Measurements from ENCODE around the gene SNRPF. TPM values are rescaled to one million over a fixed set of nuclear protein-coding genes. Genes with fewer than 3 reads are reported as not detected.

SNRPF gene
- total RNA-seq, 6 experiments from 2014 or later: 24.2 to 31.9 (median 27.8) TPM

DNA sequence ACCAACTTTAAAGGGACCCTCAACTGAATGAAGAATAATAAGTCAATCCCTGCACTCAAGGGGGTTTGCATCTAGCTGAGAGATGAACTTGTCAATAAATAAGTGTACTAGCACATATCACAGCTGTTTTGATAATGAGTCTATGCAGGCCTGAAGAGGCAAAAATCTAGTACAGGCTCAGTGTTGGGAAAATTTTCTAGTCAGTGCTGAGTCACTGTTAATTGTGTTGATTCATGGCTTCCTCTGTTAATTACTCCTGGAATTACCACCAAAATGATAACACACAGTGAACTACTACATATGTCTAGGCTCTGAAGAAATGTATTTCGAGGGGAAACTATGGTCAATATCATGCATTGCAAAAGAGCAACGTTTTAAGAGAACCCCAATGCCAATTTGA lies 18.9 kb downstream of the SNRPF start:
- Mint-ChIP-seq H3K27me3 (ENCODE audit: insufficient read depth) (peaks cover 1% of the 10 kb centered on the region; the same call in 1 of the 2 replicates), H3K36me3 (ENCODE audit: low read depth) (no peaks in the 10 kb centered on the region), H3K4me3 (no peak overlapping the region), H3K4me1 (ENCODE audit: low read depth) (peaks cover 14% of the 10 kb centered on the region), H3K27ac (no peak overlapping the region), H3K9me3 (no peaks in the 10 kb centered on the region)
- TF ChIP-seq, protein P1, sequence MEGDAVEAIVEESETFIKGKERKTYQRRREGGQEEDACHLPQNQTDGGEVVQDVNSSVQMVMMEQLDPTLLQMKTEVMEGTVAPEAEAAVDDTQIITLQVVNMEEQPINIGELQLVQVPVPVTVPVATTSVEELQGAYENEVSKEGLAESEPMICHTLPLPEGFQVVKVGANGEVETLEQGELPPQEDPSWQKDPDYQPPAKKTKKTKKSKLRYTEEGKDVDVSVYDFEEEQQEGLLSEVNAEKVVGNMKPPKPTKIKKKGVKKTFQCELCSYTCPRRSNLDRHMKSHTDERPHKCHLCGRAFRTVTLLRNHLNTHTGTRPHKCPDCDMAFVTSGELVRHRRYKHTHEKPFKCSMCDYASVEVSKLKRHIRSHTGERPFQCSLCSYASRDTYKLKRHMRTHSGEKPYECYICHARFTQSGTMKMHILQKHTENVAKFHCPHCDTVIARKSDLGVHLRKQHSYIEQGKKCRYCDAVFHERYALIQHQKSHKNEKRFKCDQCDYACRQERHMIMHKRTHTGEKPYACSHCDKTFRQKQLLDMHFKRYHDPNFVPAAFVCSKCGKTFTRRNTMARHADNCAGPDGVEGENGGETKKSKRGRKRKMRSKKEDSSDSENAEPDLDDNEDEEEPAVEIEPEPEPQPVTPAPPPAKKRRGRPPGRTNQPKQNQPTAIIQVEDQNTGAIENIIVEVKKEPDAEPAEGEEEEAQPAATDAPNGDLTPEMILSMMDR (IDR thresholded peaks at IDR 0.05): no peak
- DNase-seq: peak; percentile 26

DNA sequence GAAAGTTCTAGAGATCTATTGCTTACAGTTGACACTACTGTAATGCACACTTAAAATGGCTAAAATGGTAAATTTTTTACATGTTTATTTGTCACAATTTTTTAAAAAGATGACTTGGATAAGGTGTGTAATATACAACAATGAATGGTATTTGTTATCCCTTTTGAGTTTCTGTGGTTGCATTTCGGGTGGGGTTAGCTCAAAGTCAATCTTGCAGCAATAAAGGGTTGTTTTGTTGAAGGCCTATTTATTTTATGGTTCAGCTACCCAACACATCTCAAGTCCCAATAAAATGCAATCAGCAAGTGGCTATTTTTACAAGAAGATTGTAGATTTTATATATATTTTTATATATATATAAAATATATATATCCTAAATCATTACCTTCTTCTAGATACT lies 22.1 kb downstream of the SNRPF start:
- Mint-ChIP-seq H3K36me3 (ENCODE audit: low read depth) (no peaks in the 10 kb centered on the region), H3K27ac (no peak overlapping the region), H3K4me3 (no peak overlapping the region), H3K27me3 (ENCODE audit: insufficient read depth) (peaks cover 1% of the 10 kb centered on the region; the same call in 1 of the 2 replicates), H3K9me3 (no peaks in the 10 kb centered on the region), H3K4me1 (ENCODE audit: low read depth) (peaks cover 20% of the 10 kb centered on the region)
- TF ChIP-seq, protein P1 (IDR thresholded peaks at IDR 0.05): no peak
- no peak for DNase-seq

DNA sequence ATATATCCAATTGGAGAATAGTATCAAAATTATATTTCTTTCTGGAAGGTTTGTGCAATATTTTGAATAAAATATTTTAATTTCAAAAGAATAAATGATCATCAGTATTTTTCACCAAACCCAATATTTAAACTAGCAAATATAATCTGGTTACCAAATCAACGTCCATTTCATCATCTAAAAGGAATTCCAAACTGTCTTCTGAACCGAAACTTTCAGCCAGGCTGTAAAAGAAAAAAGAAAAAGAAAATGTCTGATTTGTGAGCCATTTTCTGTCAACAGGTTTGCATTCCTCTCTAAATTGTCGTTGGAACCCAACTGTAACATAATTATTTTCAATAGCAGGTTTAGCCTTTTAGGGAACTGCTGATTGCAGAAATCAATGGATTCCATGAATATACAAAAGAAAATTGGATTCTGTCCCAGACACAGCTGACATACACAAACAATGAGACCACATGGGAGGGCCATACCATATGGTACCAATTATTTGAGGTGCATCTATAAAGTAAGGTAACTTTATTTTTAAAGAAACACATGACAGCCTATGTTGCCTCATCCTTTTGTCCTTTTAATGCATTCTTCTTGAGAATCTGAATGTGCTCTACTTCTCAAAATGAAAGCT lies 22.7 kb downstream of the SNRPF start:
- TF ChIP-seq, protein P1 (IDR thresholded peaks at IDR 0.05): no peak
- peaks cover 1% of the 10 kb centered on the region; the same call in 1 of the 2 replicates for H3K27me3 Mint-ChIP-seq (ENCODE audit: insufficient read depth)
- peak; percentile 7 for DNase-seq
- H3K27ac Mint-ChIP-seq: no peak overlapping the region
- peaks cover 20% of the 10 kb centered on the region for H3K4me1 Mint-ChIP-seq (ENCODE audit: low read depth)
- no peaks in the 10 kb centered on the region for H3K36me3 Mint-ChIP-seq (ENCODE audit: low read depth)
- no peak overlapping the region for H3K4me3 Mint-ChIP-seq
- no peaks in the 10 kb centered on the region for H3K9me3 Mint-ChIP-seq

DNA sequence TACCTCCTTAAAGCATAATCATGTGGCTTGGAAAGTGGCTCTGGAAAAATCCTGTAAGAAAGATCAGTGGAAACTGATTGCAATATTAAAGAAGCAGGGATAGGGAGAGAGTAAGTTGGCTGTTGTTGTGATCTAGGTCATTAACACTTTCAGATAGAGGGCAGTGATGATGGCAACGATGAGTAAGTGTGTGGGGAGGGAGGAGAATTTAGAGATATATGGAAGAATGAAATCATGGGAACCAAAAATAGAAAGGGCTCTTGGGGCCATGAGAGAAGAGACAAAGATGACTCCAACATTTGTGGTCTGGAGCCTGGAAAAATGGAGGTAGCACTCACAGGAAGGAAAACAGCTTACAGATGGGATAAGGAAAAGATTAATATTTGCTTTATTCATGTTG lies 23.3 kb downstream of the SNRPF start:
- no peak overlapping the region for H3K27ac Mint-ChIP-seq
- H3K27me3 Mint-ChIP-seq (ENCODE audit: insufficient read depth): peaks cover 5% of the 10 kb centered on the region; the same call in 1 of the 2 replicates
- peaks cover 20% of the 10 kb centered on the region for H3K4me1 Mint-ChIP-seq (ENCODE audit: low read depth)
- no peaks in the 10 kb centered on the region for H3K9me3 Mint-ChIP-seq
- TF ChIP-seq, protein P1 (IDR thresholded peaks at IDR 0.05): no peak
- no peaks in the 10 kb centered on the region for H3K36me3 Mint-ChIP-seq (ENCODE audit: low read depth)
- DNase-seq: peak; percentile 11
- no peak overlapping the region for H3K4me3 Mint-ChIP-seq

DNA sequence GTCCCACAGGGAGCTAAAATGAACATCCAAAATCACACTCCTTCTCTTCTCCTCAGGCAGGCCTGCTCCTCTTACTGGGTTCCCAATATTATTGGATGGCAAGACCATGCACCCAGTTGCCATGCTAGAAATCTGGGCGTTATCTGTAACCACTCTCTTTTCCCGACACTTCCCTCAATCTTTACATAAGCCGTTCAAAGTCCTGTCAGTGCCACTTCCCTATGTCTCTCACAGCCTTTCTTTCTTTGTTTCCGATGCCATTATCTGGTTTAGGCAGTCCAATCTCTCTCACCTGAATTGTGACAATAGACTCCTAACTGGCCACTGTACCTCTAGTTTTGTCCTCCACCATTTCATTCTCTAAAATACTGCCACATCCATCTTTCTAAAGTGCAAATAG lies 24.1 kb downstream of the SNRPF start:
- Mint-ChIP-seq H3K4me1 (ENCODE audit: low read depth) (peaks cover 13% of the 10 kb centered on the region), H3K4me3 (no peak overlapping the region), H3K36me3 (ENCODE audit: low read depth) (no peaks in the 10 kb centered on the region), H3K27ac (no peak overlapping the region), H3K9me3 (no peaks in the 10 kb centered on the region), H3K27me3 (ENCODE audit: insufficient read depth) (peaks cover 7% of the 10 kb centered on the region)
- no peak for DNase-seq
- TF ChIP-seq, protein P1 (IDR thresholded peaks at IDR 0.05): no peak

Measured in HFFc6 (cell line).